Endothelial cell of umbilical vein (primary cell): ENCODE results near the gene DPM2. TPM values are rescaled to one million over a fixed set of nuclear protein-coding genes. Genes with fewer than 3 reads are reported as not detected.

Source experiments
- BruUV-seq: library from RNA; stranded (reverse); fragments of 400-500 nt; replicated peaks from 2 replicates; lab custom pipeline; 2021; lab: Mats Ljungman, UMichigan
- CTCF ChIA-PET: fragments of 300-600, 350-600 bp; sonication (Branson Sonifier 250); formaldehyde crosslinking; loops from one replicate; lab custom pipeline; 2021; ENCODE audit warnings: antibody characterized with exemption, inconsistent platforms; lab: Charles Lee
- POLR2A ChIA-PET: fragments of 300-600, 350-600 bp; sonication (Branson Sonifier 250); formaldehyde crosslinking; loops from one replicate; lab custom pipeline; 2021; ENCODE audit warnings: antibody characterized with exemption, inconsistent platforms; lab: Charles Lee
- DNase-seq: peaks from one replicate; pipeline ENCODE4 v3.0.0-alpha.2; 2011; ENCODE audit warnings: low read depth, low spot score
- FAIRE-seq: peaks from 2 replicates; lab custom pipeline; 2011; peaks lifted over from hg19 to GRCh38; lab: Jason Lieb, UNC
- H2AFZ ChIP-seq: 2 replicates; pipeline ENCODE4 v1.6.0; 2012; ENCODE audit warnings: low read depth, low read length, control low read depth, inconsistent platforms
- H3K27ac ChIP-seq: 2 replicates; pipeline ENCODE4 v1.5.1; 2011; ENCODE audit warnings: low read depth, mild to moderate bottlenecking, control low read depth, low read length, moderate library complexity; ENCODE audit not compliant: insufficient read depth
- H3K27me3 ChIP-seq, 2 experiments: 2 replicates each; pipeline versions ENCODE4 v1.6.0 to v1.6.1; 2011; ENCODE audit warnings: low read length in 2 of 2, mixed read lengths in 1 of 2; ENCODE audit not compliant: control insufficient read depth in 2 of 2, insufficient read depth in 2 of 2
- H3K36me3 ChIP-seq, 2 experiments: 2 replicates in 1 of 2; 3 replicates in 1 of 2; pipeline ENCODE4 v1.5.1; 2011; ENCODE audit warnings: low read length in 2 of 2, mild to moderate bottlenecking in 1 of 2, moderate library complexity in 1 of 2; ENCODE audit not compliant: control insufficient read depth in 2 of 2, insufficient read depth in 2 of 2; ENCODE audit errors: extremely low read depth in 1 of 2
- H3K4me1 ChIP-seq: 3 replicates; pipeline ENCODE4 v1.5.1; 2011; ENCODE audit warnings: mild to moderate bottlenecking, low read length; ENCODE audit not compliant: control insufficient read depth, insufficient read depth; ENCODE audit errors: extremely low read depth
- H3K4me2 ChIP-seq: 2 replicates; pipeline ENCODE4 v1.6.1; 2011; ENCODE audit warnings: low read length, control low read depth, mixed read lengths; ENCODE audit not compliant: insufficient read depth
- H3K4me3 ChIP-seq, 3 experiments: fragments of 200-600 bp in 1 of 3; sonication (generic), shearing (Covaris generic) in 1 of 3; replicated peaks in 1 of 3; 2 replicates each; pipeline ENCODE4 v1.5.1; 2011 to 2016; ENCODE audit warnings: control low read depth in 3 of 3, low read length in 3 of 3, mild to moderate bottlenecking in 2 of 3, inconsistent platforms in 1 of 3, low read depth in 1 of 3, moderate library complexity in 1 of 3; ENCODE audit not compliant: insufficient read depth in 1 of 3
- H3K79me2 ChIP-seq: 2 replicates; pipeline ENCODE4 v1.6.0; 2012; ENCODE audit warnings: low read length, inconsistent platforms; ENCODE audit not compliant: control insufficient read depth, insufficient read depth
- H3K9ac ChIP-seq: replicated peaks from 2 replicates; pipeline ENCODE3; 2011; ENCODE audit warnings: low read length, control low read depth; ENCODE audit not compliant: insufficient read depth; ENCODE audit errors: extremely low read depth
- H3K9me1 ChIP-seq: replicated peaks from 3 replicates; pipeline ENCODE4 v1.6.0; 2011; ENCODE audit warnings: mild to moderate bottlenecking, low read length; ENCODE audit not compliant: control insufficient read depth, insufficient read depth; ENCODE audit errors: extremely low read depth
- H3K9me3 ChIP-seq: replicated peaks from 2 replicates; pipeline ENCODE4 v1.5.1; 2012; ENCODE audit warnings: low read length, inconsistent platforms; ENCODE audit not compliant: control insufficient read depth, insufficient read depth
- H4K20me1 ChIP-seq: replicated peaks from 2 replicates; pipeline ENCODE3; 2011; ENCODE audit warnings: mild to moderate bottlenecking, low read length; ENCODE audit not compliant: control insufficient read depth, insufficient read depth; ENCODE audit errors: extremely low read depth
- CTCF ChIP-seq, 2 donors: IDR thresholded peaks; 1 replicate in 1 of 2; 2 replicates in 1 of 2; pipeline ENCODE4 v1.5.1; 2011; ENCODE audit warnings: low read length in 2 of 2, mild to moderate bottlenecking in 2 of 2, moderate library complexity in 2 of 2, control low read depth in 1 of 2, inconsistent platforms in 1 of 2, low read depth in 1 of 2; ENCODE audit not compliant: insufficient read depth in 1 of 2; ENCODE audit errors: extremely low read depth in 1 of 2
- EZH2 ChIP-seq: IDR thresholded peaks from 2 replicates; pipeline ENCODE4 v1.6.1; 2012; ENCODE audit warnings: borderline replicate concordance, low read depth, mild to moderate bottlenecking, moderate library complexity, low read length, inconsistent platforms; ENCODE audit not compliant: severe bottlenecking
- FOS ChIP-seq: IDR thresholded peaks from 2 replicates; pipeline ENCODE4 v1.6.1; 2011; ENCODE audit warnings: mild to moderate bottlenecking, low read length, moderate library complexity, borderline replicate concordance; ENCODE audit not compliant: insufficient read depth
- GATA2 ChIP-seq: IDR thresholded peaks from 2 replicates; pipeline ENCODE4 v1.7.0; 2011; ENCODE audit warnings: low read depth, mild to moderate bottlenecking, moderate library complexity, mixed read lengths, low read length; ENCODE audit not compliant: insufficient read length, insufficient read depth
- JUN ChIP-seq: IDR thresholded peaks from 2 replicates; pipeline ENCODE4 v1.6.1; 2011; ENCODE audit warnings: borderline replicate concordance, low read depth; ENCODE audit not compliant: insufficient read length, insufficient read depth
- MYC ChIP-seq: IDR thresholded peaks from one replicate; pipeline ENCODE4 v1.6.1; 2011; ENCODE audit warnings: mild to moderate bottlenecking, low read depth, low read length
- POLR2A ChIP-seq: IDR thresholded peaks from 2 replicates; pipeline ENCODE4 v1.6.1; 2012; ENCODE audit warnings: low read depth, mild to moderate bottlenecking, control low read depth, low read length
- POLR2AphosphoS5 ChIP-seq: IDR thresholded peaks from 2 replicates; pipeline ENCODE4 v1.6.1; 2012; ENCODE audit warnings: low read depth, mild to moderate bottlenecking, control low read depth, low read length, moderate library complexity; ENCODE audit not compliant: insufficient read depth
- dilution Hi-C: fragments of 300-500 bp; cut with MboI; formaldehyde crosslinking; loops from one replicate; pipeline ENCODE4 v1.15.0; 2019; ENCODE audit warnings: low sequenced_read_pairs; ENCODE audit not compliant: extremely low pct_ligation_motif_present
- intact Hi-C: fragments of 100-400 bp; cut with micrococcal nuclease; formaldehyde crosslinking; loops from one replicate; pipeline ENCODE4 v1.10.0; 2022
- polyA plus RNA-seq, 4 experiments: library from polyadenylated mRNA; depleted of rRNA in 3 of 4; stranded (reverse) in 3 of 4; unstranded in 1 of 4; fragments of >200 nt; gene quantifications; 2 replicates each; pipeline versions ENCODE4 v1.2.1 to v1.2.3, GENCODE V29; 2011 to 2012; ENCODE audit warnings: missing spikeins in 1 of 4
- total RNA-seq: library from RNA; stranded (reverse); gene quantifications from 2 replicates; pipeline ENCODE4 v1.2.3, GENCODE V29; 2021
- TF ChIP-seq, protein P1 (sequence below): IDR thresholded peaks from 2 replicates; pipeline ENCODE4 v1.6.1; 2011; ENCODE audit not compliant: insufficient read depth, insufficient read length

Gene DPM2
- total and polyA plus RNA-seq, 2 donors (not counting 3 experiments of a cell fraction or from before 2014, with no cell fraction given) = 47.9 to 63.9 TPM

DNA sequence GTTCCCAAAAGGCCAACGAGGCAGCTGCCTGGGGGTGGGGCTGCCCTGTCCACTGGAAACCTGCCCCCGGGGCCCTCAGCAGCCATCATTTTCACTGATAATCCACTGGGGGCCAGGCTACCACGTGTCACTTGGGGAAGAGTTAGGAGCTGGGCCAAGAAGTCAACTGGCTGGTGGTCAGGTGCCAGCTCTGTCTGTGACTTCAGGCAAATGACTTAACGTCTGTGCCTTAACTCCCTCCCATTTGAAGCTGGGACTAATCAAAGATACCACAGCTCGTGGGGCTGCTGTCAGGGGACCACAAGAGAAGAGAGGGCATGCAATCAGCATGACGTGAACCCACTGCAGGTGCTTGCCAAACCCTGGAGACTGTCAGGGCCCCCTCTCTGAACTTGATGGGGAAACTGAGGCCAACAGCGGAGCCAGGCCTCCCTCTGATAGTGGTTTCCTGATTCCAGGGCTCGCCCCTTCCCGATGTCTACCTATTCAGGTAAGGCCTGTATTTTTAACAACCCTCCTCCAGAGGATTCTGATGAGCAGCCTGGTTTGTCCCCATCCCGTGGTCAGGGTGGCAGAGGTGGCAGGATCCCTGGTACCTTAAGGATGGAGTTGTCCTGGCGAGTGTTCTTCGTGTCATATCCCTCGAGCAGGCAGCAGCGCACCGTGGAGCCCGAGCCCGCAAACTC lies 12.3 kb upstream of the DPM2 start:
- CTCF ChIA-PET = interaction anchor here (0.6 to 3.3 kb wide), 3 partner anchors 56 to 141 kb away, joined by 3 to 17 read pairs (median 5); no protein-coding TSS in a partner anchor
- dilution Hi-C loops = no loop called here
- intact Hi-C loops = no loop called here

More for the DNA sequence above, 12.3 kb upstream of the DPM2 start:
- Histone ChIP-seq H3K9me1 (no peaks in the 10 kb centered on the region), H3K36me3 (no peaks in the 10 kb centered on the region), H3K27ac (no peak overlapping the region), H3K4me2 (no peak overlapping the region), H3K27me3 (no peaks in the 10 kb centered on the region), H3K4me1 (peaks cover 6% of the 10 kb centered on the region), H3K9ac (no peak overlapping the region), H2AFZ (no peak overlapping the region), H3K79me2 (no peaks in the 10 kb centered on the region), H4K20me1 (no peaks in the 10 kb centered on the region), H3K9me3 (no peaks in the 10 kb centered on the region), H3K4me3 (no peak overlapping the region)
- BruUV-seq = no TSS peak
- no peak for FAIRE-seq
- DNase-seq = no peak
- TF ChIP-seq POLR2AphosphoS5 (no peak), GATA2 (no peak), EZH2 (no peak), MYC (no peak), POLR2A (no peak), JUN (no peak), FOS (no peak), CTCF (IDR thresholded peaks at IDR 0.05; ENCODE audit: extremely low read depth in 1 of 2, insufficient read depth in 1 of 2, low read depth in 1 of 2, low read length in 2 of 2) (no peak)
- TF ChIP-seq, protein P1, sequence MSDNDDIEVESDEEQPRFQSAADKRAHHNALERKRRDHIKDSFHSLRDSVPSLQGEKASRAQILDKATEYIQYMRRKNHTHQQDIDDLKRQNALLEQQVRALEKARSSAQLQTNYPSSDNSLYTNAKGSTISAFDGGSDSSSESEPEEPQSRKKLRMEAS = no peak
- POLR2A ChIA-PET = no interaction called here
